Esophagus muscularis mucosa (tissue), 2 donors: Measurements from ENCODE around the gene TSEN2.

Experiments
- POLR2A ChIP-seq: fragments of 450-650 bp; IDR thresholded peaks from one replicate; pipeline ENCODE4 v1.6.1; 2017; ENCODE audit warnings: antibody characterized with exemption, moderate library complexity, mild to moderate bottlenecking, low read depth
- POLR2AphosphoS5 ChIP-seq, 2 donors: sonication (generic); formaldehyde crosslinking; IDR thresholded peaks; one replicate each; pipeline ENCODE4 v1.6.1; 2017; ENCODE audit warnings: antibody characterized with exemption in 2 of 2

DNA sequence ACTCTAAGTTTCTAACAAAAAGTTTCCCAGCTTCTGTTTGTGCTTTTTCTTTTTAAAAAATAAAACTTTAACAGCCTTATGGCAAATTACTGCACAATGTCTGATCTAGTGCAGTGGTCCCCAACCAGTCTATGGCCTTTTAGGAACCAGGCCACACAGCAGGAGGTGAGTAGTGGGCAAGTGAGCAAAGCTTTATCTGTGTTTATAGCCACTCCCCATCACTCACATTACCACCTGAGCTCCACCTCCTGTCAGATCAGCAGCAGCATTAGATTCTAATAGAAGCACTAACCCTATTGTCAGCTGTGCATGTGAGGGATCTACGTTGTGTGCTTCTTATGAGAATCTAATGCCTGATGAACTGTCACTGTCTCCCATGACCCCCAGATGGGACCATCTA is 78.2 kb downstream of the TSEN2 start:
- TF ChIP-seq POLR2AphosphoS5 (IDR thresholded peaks at IDR 0.05) (no peak), POLR2A (no peak)
